MCF 10A (cell line): ENCODE measurements around the gene MICALL2. TPM values are rescaled to one million over a fixed set of nuclear protein-coding genes. Genes with fewer than 3 reads are reported as not detected.

ENCODE experiments used
- BruUV-seq: library from RNA; stranded (reverse); fragments of 400-500 nt; replicated peaks from 2 replicates; lab custom pipeline; 2021; lab: Mats Ljungman, UMichigan
- CTCF ChIA-PET: fragments of 300-600 bp; sonication (Branson Sonifier 250); formaldehyde crosslinking; extraction: SDS; loops from one replicate; lab custom pipeline; 2021; ENCODE audit warnings: antibody characterized with exemption, inconsistent platforms; lab: Yijun Ruan, JAX
- POLR2A ChIA-PET: fragments of 300-600, 350-650 bp; sonication (Branson Sonifier 250); formaldehyde crosslinking; extraction: SDS; loops from one replicate; lab custom pipeline; 2020; ENCODE audit warnings: antibody characterized with exemption, inconsistent platforms; lab: Yijun Ruan, JAX
- DNase-seq: peaks from one replicate; pipeline ENCODE4 v3.0.0-alpha.2; 2018; ENCODE audit not compliant: unreplicated experiment
- H3K27ac Mint-ChIP-seq: one replicate; pipeline ENCODE4 v1.8.0; 2022; ENCODE audit warnings: mild to moderate bottlenecking, low read depth, mixed read lengths; ENCODE audit not compliant: unreplicated experiment
- H3K27me3 Mint-ChIP-seq: one replicate; pipeline ENCODE4 v1.8.0; 2022; ENCODE audit warnings: mixed read lengths; ENCODE audit not compliant: insufficient read depth, unreplicated experiment
- H3K36me3 Mint-ChIP-seq: one replicate; pipeline ENCODE4 v1.8.0; 2022; ENCODE audit warnings: mild to moderate bottlenecking, moderate library complexity, mixed read lengths; ENCODE audit not compliant: insufficient read depth, unreplicated experiment
- H3K4me1 Mint-ChIP-seq: one replicate; pipeline ENCODE4 v1.8.0; 2022; ENCODE audit warnings: mixed read lengths; ENCODE audit not compliant: insufficient read depth, unreplicated experiment
- H3K4me3 Mint-ChIP-seq: one replicate; pipeline ENCODE4 v1.8.0; 2022; ENCODE audit warnings: mild to moderate bottlenecking, moderate library complexity, mixed read lengths; ENCODE audit not compliant: unreplicated experiment
- H3K9me3 Mint-ChIP-seq: one replicate; pipeline ENCODE4 v1.8.0; 2022; ENCODE audit warnings: mixed read lengths; ENCODE audit not compliant: unreplicated experiment
- intact Hi-C: fragments of 100-400 bp; cut with micrococcal nuclease; formaldehyde crosslinking; loops from 2 replicates; pipeline ENCODE4 v1.14.1; 2022
- total RNA-seq: library from RNA; stranded (reverse); gene quantifications from 2 replicates; pipeline ENCODE4 v1.2.3, GENCODE V29; 2022
- TF ChIP-seq, protein P1 (sequence below): fragments of 200-600 bp; IDR thresholded peaks from one replicate; pipeline ENCODE4 v1.8.0; 2022; ENCODE audit warnings: antibody characterized with exemption, mild to moderate bottlenecking; ENCODE audit not compliant: unreplicated experiment

The MICALL2 gene
- total RNA-seq, 1 experiment from 2014 or later, result 15.8 TPM

DNA sequence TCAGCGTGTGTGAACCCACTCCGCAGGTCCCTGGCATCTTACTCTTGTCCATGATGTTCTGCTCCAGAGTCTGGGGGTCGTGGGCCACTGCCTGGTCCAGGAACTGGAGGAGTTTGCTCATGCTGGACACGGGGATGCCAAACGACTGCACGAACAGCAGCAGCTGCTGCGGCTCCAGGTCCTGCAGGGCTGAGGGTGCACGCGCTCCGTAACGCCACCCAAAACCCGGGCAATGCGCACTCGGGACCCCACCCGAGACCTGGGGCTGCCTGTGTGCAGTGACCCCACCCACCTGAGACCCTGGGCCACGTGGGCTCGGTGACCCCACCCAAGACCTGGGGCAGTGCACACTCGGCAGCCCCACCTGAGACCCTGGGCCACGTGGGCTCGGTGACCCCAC lies 22.0 kb upstream of the MICALL2 start:
- CTCF ChIA-PET, result interaction anchor here (0.5 kb wide), 1 partner anchor 81 kb away, joined by 3 read pairs; no protein-coding TSS in a partner anchor
- Mint-ChIP-seq H3K27me3 (no peaks in the 10 kb centered on the region), H3K27ac (no peak overlapping the region)

DNA sequence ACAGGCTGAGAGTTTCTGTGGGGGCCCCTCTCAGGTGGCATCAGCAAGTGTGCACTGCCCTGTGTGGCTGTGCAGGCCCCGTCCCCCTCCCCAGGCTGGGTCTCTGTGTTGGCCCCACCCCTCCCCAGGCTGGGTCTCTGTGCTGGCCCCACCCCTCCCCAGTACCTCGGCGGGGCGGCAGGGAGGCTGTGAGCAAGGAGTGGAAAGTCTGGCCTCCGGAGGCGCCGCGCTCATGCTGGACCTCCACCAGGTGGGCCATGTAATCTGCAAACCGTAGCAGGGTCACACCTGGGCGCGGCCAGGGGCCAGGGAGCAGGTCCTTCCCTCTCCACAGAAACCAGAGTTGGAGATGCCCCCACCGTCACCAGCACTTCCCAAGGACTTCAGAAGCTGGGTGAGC lies 21.4 kb upstream of the MICALL2 start:
- Mint-ChIP-seq H3K4me1 (no peaks in the 10 kb centered on the region), H3K9me3 (no peaks in the 10 kb centered on the region), H3K27me3 (no peaks in the 10 kb centered on the region), H3K4me3 (no peak overlapping the region), H3K36me3 (peaks cover 26% of the 10 kb centered on the region), H3K27ac (no peak overlapping the region)
- no TSS peak for BruUV-seq
- CTCF ChIA-PET, result interaction anchor here (0.5 kb wide), 1 partner anchor 805 kb away, joined by 3 read pairs; no protein-coding TSS in a partner anchor
- no peak for DNase-seq
- POLR2A ChIA-PET, result no interaction called here
- intact Hi-C loops, result no loop called here
- TF ChIP-seq, protein P1, sequence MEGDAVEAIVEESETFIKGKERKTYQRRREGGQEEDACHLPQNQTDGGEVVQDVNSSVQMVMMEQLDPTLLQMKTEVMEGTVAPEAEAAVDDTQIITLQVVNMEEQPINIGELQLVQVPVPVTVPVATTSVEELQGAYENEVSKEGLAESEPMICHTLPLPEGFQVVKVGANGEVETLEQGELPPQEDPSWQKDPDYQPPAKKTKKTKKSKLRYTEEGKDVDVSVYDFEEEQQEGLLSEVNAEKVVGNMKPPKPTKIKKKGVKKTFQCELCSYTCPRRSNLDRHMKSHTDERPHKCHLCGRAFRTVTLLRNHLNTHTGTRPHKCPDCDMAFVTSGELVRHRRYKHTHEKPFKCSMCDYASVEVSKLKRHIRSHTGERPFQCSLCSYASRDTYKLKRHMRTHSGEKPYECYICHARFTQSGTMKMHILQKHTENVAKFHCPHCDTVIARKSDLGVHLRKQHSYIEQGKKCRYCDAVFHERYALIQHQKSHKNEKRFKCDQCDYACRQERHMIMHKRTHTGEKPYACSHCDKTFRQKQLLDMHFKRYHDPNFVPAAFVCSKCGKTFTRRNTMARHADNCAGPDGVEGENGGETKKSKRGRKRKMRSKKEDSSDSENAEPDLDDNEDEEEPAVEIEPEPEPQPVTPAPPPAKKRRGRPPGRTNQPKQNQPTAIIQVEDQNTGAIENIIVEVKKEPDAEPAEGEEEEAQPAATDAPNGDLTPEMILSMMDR, result no peak

More for the DNA sequence above, 22.0 kb upstream of the MICALL2 start:
- Mint-ChIP-seq H3K4me1 (no peaks in the 10 kb centered on the region), H3K4me3 (no peak overlapping the region), H3K9me3 (no peaks in the 10 kb centered on the region), H3K36me3 (peaks cover 30% of the 10 kb centered on the region)
- TF ChIP-seq, protein P1, result no peak
- intact Hi-C loops, result no loop called here
- no TSS peak for BruUV-seq
- POLR2A ChIA-PET, result no interaction called here
- no peak for DNase-seq

DNA sequence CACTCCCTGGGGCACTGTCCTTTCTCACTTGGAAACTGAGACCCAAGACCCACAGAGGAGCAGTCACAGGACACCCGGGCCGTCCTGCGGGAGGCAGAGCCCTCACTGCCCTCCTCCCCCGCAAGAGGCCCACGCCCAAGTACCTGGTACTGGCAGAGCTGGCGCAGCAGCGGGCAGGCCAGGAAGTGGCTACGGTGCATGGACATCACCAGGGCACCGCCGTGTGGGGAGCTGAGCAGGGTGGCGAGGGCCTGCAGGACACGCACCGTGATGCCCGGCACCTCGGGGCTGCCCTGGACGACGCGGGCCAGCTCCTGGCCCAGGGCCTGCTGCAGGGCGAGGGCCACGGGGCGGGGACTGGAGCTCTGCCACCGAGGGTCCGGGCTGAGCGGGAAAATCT lies 20.0 kb upstream of the MICALL2 start:
- intact Hi-C loops, result no loop called here
- TF ChIP-seq, protein P1, result no peak
- H3K36me3 Mint-ChIP-seq, result peaks cover 23% of the 10 kb centered on the region
- H3K27me3 Mint-ChIP-seq, result no peaks in the 10 kb centered on the region
- H3K27ac Mint-ChIP-seq, result no peak overlapping the region
- no TSS peak for BruUV-seq
- ChIA-PET POLR2A (no interaction called here), CTCF (interaction anchor here (0.6 kb wide), 1 partner anchor 1473 kb away, joined by 3 read pairs; no protein-coding TSS in a partner anchor)
- no peaks in the 10 kb centered on the region for H3K9me3 Mint-ChIP-seq
- no peak overlapping the region for H3K4me3 Mint-ChIP-seq
- H3K4me1 Mint-ChIP-seq, result no peaks in the 10 kb centered on the region
- DNase-seq, result no peak

DNA sequence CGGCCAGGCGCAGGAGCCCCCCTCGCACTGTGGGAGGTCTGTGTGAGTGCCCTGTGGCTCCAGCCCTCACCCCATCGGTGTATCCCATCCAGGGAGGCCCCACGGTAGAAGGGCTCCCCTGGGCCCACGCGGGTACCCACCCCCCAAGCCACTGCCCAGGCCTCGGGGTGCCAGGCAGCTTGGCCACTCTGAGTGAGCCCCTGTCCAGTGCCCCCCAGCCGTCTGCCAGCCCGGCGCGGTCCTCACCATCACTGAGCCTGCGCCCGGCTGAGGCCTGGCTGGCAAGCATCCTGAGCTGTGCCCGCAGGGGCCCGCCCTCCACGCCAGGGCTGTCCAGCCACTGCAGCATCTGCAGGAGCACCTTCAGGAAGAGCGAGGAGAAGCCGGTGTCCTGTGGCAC lies 19.2 kb upstream of the MICALL2 start:
- no peaks in the 10 kb centered on the region for H3K4me1 Mint-ChIP-seq
- no peak overlapping the region for H3K27ac Mint-ChIP-seq
- TF ChIP-seq, protein P1, result no peak
- DNase-seq, result no peak
- POLR2A ChIA-PET, result interaction anchor here (1.0 kb wide), 1 partner anchor 9 kb away, joined by 3 read pairs; no protein-coding TSS in a partner anchor
- no peaks in the 10 kb centered on the region for H3K9me3 Mint-ChIP-seq
- CTCF ChIA-PET, result no interaction called here
- BruUV-seq, result no TSS peak
- H3K4me3 Mint-ChIP-seq, result no peak overlapping the region
- H3K36me3 Mint-ChIP-seq, result peaks cover 24% of the 10 kb centered on the region
- intact Hi-C loops, result no loop called here
- H3K27me3 Mint-ChIP-seq, result no peaks in the 10 kb centered on the region
